ENCODE results near the gene RHOJ. TPM values are rescaled to one million over a fixed set of nuclear protein-coding genes. Genes with fewer than 3 reads are reported as not detected.

Gene RHOJ
- polyA plus RNA-seq, 1 donor from 2014 or later = 0.10 TPM

DNA sequence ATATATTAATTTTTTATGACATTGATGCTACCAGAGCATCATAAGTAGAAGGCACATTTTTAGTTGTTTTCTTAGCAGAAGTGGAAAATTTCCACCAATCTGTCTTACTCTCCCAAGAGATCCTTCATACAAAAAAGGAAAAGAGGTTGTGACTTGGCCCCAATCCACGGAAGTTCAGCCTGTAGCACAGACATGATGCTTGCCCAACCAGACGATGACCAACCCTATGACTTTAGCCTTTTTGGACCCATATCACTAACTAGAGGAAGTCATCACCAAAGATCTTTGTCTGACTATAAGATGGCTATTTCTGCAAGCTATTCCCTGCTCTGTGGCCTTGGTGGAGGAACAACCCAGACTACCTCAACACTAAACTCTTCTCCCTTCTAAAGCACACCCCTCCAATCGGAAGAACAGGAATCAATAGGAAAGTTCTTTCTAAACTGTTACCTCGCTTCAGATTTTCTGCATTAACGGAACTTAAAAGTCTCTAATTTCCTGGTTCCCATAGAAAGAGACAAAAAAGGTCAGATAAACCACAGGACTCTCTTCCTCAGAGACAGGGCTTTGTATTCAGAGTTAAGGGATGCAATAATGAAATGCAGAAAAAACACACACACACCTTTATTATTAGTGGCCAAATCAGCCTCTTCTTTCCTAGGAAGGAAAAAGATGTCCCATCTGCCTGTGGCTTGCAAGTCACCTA lies 4.1 kb upstream of the RHOJ start:
- TF ChIP-seq POLR2AphosphoS5 (IDR thresholded peaks at IDR 0.05) (no peak), RAD21 (conservative IDR thresholded peaks at IDR 0.05) (no peak), EZH2 (IDR thresholded peaks at IDR 0.05; ENCODE audit: borderline replicate concordance, insufficient read depth, low read length, poor library complexity, severe bottlenecking) (no peak), TAF1 (IDR thresholded peaks at IDR 0.05; ENCODE audit: low read depth) (no peak)
- TF ChIP-seq, protein P1, sequence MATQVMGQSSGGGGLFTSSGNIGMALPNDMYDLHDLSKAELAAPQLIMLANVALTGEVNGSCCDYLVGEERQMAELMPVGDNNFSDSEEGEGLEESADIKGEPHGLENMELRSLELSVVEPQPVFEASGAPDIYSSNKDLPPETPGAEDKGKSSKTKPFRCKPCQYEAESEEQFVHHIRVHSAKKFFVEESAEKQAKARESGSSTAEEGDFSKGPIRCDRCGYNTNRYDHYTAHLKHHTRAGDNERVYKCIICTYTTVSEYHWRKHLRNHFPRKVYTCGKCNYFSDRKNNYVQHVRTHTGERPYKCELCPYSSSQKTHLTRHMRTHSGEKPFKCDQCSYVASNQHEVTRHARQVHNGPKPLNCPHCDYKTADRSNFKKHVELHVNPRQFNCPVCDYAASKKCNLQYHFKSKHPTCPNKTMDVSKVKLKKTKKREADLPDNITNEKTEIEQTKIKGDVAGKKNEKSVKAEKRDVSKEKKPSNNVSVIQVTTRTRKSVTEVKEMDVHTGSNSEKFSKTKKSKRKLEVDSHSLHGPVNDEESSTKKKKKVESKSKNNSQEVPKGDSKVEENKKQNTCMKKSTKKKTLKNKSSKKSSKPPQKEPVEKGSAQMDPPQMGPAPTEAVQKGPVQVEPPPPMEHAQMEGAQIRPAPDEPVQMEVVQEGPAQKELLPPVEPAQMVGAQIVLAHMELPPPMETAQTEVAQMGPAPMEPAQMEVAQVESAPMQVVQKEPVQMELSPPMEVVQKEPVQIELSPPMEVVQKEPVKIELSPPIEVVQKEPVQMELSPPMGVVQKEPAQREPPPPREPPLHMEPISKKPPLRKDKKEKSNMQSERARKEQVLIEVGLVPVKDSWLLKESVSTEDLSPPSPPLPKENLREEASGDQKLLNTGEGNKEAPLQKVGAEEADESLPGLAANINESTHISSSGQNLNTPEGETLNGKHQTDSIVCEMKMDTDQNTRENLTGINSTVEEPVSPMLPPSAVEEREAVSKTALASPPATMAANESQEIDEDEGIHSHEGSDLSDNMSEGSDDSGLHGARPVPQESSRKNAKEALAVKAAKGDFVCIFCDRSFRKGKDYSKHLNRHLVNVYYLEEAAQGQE (IDR thresholded peaks at IDR 0.05; ENCODE audit: borderline replicate concordance) = no peak
- TF ChIP-seq, protein P2, sequence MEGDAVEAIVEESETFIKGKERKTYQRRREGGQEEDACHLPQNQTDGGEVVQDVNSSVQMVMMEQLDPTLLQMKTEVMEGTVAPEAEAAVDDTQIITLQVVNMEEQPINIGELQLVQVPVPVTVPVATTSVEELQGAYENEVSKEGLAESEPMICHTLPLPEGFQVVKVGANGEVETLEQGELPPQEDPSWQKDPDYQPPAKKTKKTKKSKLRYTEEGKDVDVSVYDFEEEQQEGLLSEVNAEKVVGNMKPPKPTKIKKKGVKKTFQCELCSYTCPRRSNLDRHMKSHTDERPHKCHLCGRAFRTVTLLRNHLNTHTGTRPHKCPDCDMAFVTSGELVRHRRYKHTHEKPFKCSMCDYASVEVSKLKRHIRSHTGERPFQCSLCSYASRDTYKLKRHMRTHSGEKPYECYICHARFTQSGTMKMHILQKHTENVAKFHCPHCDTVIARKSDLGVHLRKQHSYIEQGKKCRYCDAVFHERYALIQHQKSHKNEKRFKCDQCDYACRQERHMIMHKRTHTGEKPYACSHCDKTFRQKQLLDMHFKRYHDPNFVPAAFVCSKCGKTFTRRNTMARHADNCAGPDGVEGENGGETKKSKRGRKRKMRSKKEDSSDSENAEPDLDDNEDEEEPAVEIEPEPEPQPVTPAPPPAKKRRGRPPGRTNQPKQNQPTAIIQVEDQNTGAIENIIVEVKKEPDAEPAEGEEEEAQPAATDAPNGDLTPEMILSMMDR (IDR thresholded peaks at IDR 0.05; ENCODE audit: poor library complexity, severe bottlenecking) = no peak
- H3K9me3 ChIP-seq (ENCODE audit: low read length) = no peaks in the 10 kb centered on the region
- no peaks in the 10 kb centered on the region for H3K27me3 ChIP-seq (ENCODE audit: insufficient read depth, low read depth, low read length)
- H3K79me2 ChIP-seq (replicated peaks; ENCODE audit: insufficient read depth, low read length) = no peaks in the 10 kb centered on the region
- H3K4me3 ChIP-seq (ENCODE audit: low read length) = no peak overlapping the region
- no peak overlapping the region for H3K4me2 ChIP-seq (ENCODE audit: low read length)
- no peak overlapping the region for H2AFZ ChIP-seq (ENCODE audit: low read depth, low read length)
- H3K9me2 ChIP-seq (ENCODE audit: insufficient read depth, low read length) = no peaks in the 10 kb centered on the region
- no peaks in the 10 kb centered on the region for H3F3A ChIP-seq (ENCODE audit: insufficient read depth, low read length, poor library complexity, severe bottlenecking)
- no peaks in the 10 kb centered on the region for H4K20me1 ChIP-seq (ENCODE audit: insufficient read depth)
- H3K27ac ChIP-seq (ENCODE audit: low read length) = no peak overlapping the region
- no peak overlapping the region for H3K9ac ChIP-seq (ENCODE audit: low read length)
- H3K36me3 ChIP-seq (ENCODE audit: insufficient read depth, low read length) = no peaks in the 10 kb centered on the region

DNA sequence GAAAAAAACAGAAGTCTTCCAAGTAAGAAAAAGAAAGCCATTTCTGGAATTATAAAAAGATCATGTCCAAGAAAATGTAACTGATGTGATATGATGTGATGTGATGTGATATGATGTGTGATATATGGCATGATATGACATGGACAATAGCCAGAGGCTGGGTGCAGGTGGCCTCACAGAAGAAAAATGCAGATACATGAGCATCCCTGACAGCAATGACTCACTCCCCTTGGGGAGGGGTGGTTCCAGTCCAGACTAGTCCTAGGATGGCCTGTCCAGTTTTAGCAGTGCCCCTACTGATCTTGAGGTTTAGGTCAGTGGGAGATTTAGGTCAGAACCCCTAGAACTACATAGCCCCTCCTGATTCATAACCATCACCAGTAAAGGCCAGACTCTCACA lies 3.5 kb upstream of the RHOJ start:
- Histone ChIP-seq H3K79me2 (replicated peaks; ENCODE audit: insufficient read depth, low read length) (no peaks in the 10 kb centered on the region), H3K9me3 (ENCODE audit: low read length) (no peaks in the 10 kb centered on the region), H3K9me2 (ENCODE audit: insufficient read depth, low read length) (no peaks in the 10 kb centered on the region), H3K9ac (ENCODE audit: low read length) (no peak overlapping the region), H3K36me3 (ENCODE audit: insufficient read depth, low read length) (no peaks in the 10 kb centered on the region), H3K4me3 (ENCODE audit: low read length) (no peak overlapping the region), H2AFZ (ENCODE audit: low read depth, low read length) (no peak overlapping the region), H3F3A (ENCODE audit: insufficient read depth, low read length, poor library complexity, severe bottlenecking) (no peaks in the 10 kb centered on the region), H3K27me3 (ENCODE audit: insufficient read depth, low read depth, low read length) (no peaks in the 10 kb centered on the region), H3K27ac (ENCODE audit: low read length) (no peak overlapping the region), H4K20me1 (ENCODE audit: insufficient read depth) (no peaks in the 10 kb centered on the region), H3K4me2 (ENCODE audit: low read length) (no peak overlapping the region)
- TF ChIP-seq POLR2AphosphoS5 (IDR thresholded peaks at IDR 0.05) (no peak), EP300 (conservative IDR thresholded peaks at IDR 0.05; ENCODE audit: poor library complexity, severe bottlenecking) (no peak)
- TF ChIP-seq, protein P1 (IDR thresholded peaks at IDR 0.05; ENCODE audit: borderline replicate concordance) = no peak
